Vagina (tissue), 2 donors: Measurements from ENCODE around the gene HSD17B8. TPM values are rescaled to one million over a fixed set of nuclear protein-coding genes. Genes with fewer than 3 reads are reported as not detected.
"Not testable (repeated sequence)": the region's sequence is repeated elsewhere in the genome, so short reads cannot be mapped to it uniquely, and the experiment has no call there.

ENCODE experiments used
- DNase-seq, 2 donors: peaks; one replicate each; pipeline ENCODE4 v3.0.0-alpha.2; 2017; ENCODE audit errors: extremely low spot score in 2 of 2
- H3K27ac ChIP-seq: fragments of 200-600 bp; sonication (generic); one replicate; pipeline ENCODE4 v1.5.1; 2019
- H3K27me3 ChIP-seq: fragments of 200-600 bp; sonication (generic); one replicate; pipeline ENCODE4 v1.5.1; 2019
- H3K36me3 ChIP-seq, 2 donors: fragments of 200-600 bp; sonication (generic); one replicate each; pipeline ENCODE4 v1.5.1; 2017 to 2019
- H3K4me1 ChIP-seq: fragments of 200-600 bp; sonication (generic); one replicate; pipeline ENCODE4 v1.5.1; 2019
- H3K4me3 ChIP-seq, 2 donors: fragments of 200-600 bp; sonication (generic); 1 replicate in 1 of 2; 2 replicates in 1 of 2; pipeline ENCODE4 v1.5.1; 2016 to 2019
- H3K9me3 ChIP-seq: fragments of 200-600 bp; sonication (generic); one replicate; pipeline ENCODE4 v1.5.1; 2019
- CTCF ChIP-seq, 3 experiments: fragments of 450-650 bp in 2 of 3; fragments of 200-600 bp in 1 of 3; sonication (generic) in 1 of 3; IDR thresholded peaks; one replicate each; pipeline ENCODE4 v1.5.1; 2017 to 2019; ENCODE audit warnings: antibody characterized with exemption in 3 of 3, mild to moderate bottlenecking in 2 of 3, moderate library complexity in 2 of 3
- POLR2A ChIP-seq, 2 donors: fragments of 450-650 bp; IDR thresholded peaks; one replicate each; pipeline ENCODE4 v1.6.1; 2017; ENCODE audit warnings: antibody characterized with exemption in 2 of 2, mild to moderate bottlenecking in 2 of 2, moderate library complexity in 2 of 2
- POLR2AphosphoS5 ChIP-seq, 2 donors: sonication (generic); formaldehyde crosslinking; IDR thresholded peaks; one replicate each; pipeline ENCODE4 v1.9.0; 2017; ENCODE audit warnings: antibody characterized with exemption in 2 of 2, mild to moderate bottlenecking in 2 of 2, low read depth in 1 of 2; ENCODE audit not compliant: insufficient read depth in 1 of 2
- intact Hi-C: fragments of 100-400 bp; cut with DNase I; formaldehyde crosslinking; loops from one replicate; pipeline ENCODE4 v1.15.1; 2023
- total RNA-seq: library from RNA; depleted of rRNA; stranded (reverse); fragments of >200 nt; gene quantifications from one replicate; pipeline ENCODE4 v1.2.3, GENCODE V29; 2016

HSD17B8 gene
- total RNA-seq, 1 donor from 2014 or later = 17.7 TPM

- intact Hi-C loops = no loop called here
Measured at GRCh38 chr6:33217246-33217645, 12.8 kb downstream of the HSD17B8 start.

GRCh38 chr6:33217681-33218080 is 13.2 kb downstream of the HSD17B8 start:
- DNase-seq = no peak

More at GRCh38 chr6:33217246-33217645, 12.8 kb downstream of the HSD17B8 start:
- no peaks in the 10 kb centered on the region for H3K9me3 ChIP-seq
- no peak for DNase-seq
- TF ChIP-seq POLR2AphosphoS5 (IDR thresholded peaks at IDR 0.05; ENCODE audit: insufficient read depth in 1 of 2, low read depth in 1 of 2) = no peak
- no peak for TF ChIP-seq CTCF (IDR thresholded peaks at IDR 0.05)
- no peak for TF ChIP-seq POLR2A (IDR thresholded peaks at IDR 0.05)
- H3K27ac ChIP-seq = no peak overlapping the region
- peaks cover 10% of the 10 kb centered on the region for H3K4me1 ChIP-seq
- H3K27me3 ChIP-seq = no peaks in the 10 kb centered on the region
- no peaks in the 10 kb centered on the region for H3K36me3 ChIP-seq
- no peak overlapping the region for H3K4me3 ChIP-seq

GRCh38 chr6:33226503-33227120 is 22.2 kb downstream of the HSD17B8 start:
- DNase-seq, H3K4me1 ChIP-seq, H3K27me3 ChIP-seq, H3K4me3 ChIP-seq, H3K27ac ChIP-seq, H3K9me3 ChIP-seq, intact Hi-C loops, H3K36me3 ChIP-seq: not testable (repeated sequence)

More at GRCh38 chr6:33217681-33218080, 13.2 kb downstream of the HSD17B8 start:
- TF ChIP-seq POLR2A (IDR thresholded peaks at IDR 0.05) (no peak), CTCF (IDR thresholded peaks at IDR 0.05) (no peak), POLR2AphosphoS5 (IDR thresholded peaks at IDR 0.05; ENCODE audit: insufficient read depth in 1 of 2, low read depth in 1 of 2) (no peak)
- intact Hi-C loops = no loop called here
- H3K27ac ChIP-seq = no peak overlapping the region
- no peak overlapping the region for H3K4me3 ChIP-seq
- no peaks in the 10 kb centered on the region for H3K9me3 ChIP-seq
- H3K36me3 ChIP-seq = no peaks in the 10 kb centered on the region
- H3K27me3 ChIP-seq = no peaks in the 10 kb centered on the region
- H3K4me1 ChIP-seq = peaks cover 6% of the 10 kb centered on the region

- no peaks in the 10 kb centered on the region for H3K9me3 ChIP-seq
- no peak overlapping the region for H3K27ac ChIP-seq
- H3K4me1 ChIP-seq = no peaks in the 10 kb centered on the region
- no peak for TF ChIP-seq CTCF (IDR thresholded peaks at IDR 0.05)
- TF ChIP-seq POLR2A (IDR thresholded peaks at IDR 0.05) = no peak
- no peak for TF ChIP-seq POLR2AphosphoS5 (IDR thresholded peaks at IDR 0.05; ENCODE audit: insufficient read depth in 1 of 2, low read depth in 1 of 2)
- no peaks in the 10 kb centered on the region for H3K36me3 ChIP-seq
- DNase-seq = no peak
- intact Hi-C loops = no loop called here
- no peaks in the 10 kb centered on the region for H3K27me3 ChIP-seq
- no peak overlapping the region for H3K4me3 ChIP-seq
Measured at GRCh38 chr6:33235221-33235634, 30.8 kb downstream of the HSD17B8 start.

- no peaks in the 10 kb centered on the region for H3K4me1 ChIP-seq
- intact Hi-C loops = no loop called here
- H3K9me3 ChIP-seq = no peaks in the 10 kb centered on the region
- no peak for TF ChIP-seq CTCF (IDR thresholded peaks at IDR 0.05)
- TF ChIP-seq POLR2A (IDR thresholded peaks at IDR 0.05) = no peak
- no peak for TF ChIP-seq POLR2AphosphoS5 (IDR thresholded peaks at IDR 0.05; ENCODE audit: insufficient read depth in 1 of 2, low read depth in 1 of 2)
- H3K36me3 ChIP-seq = no peaks in the 10 kb centered on the region
- H3K4me3 ChIP-seq = no peak overlapping the region
- no peak overlapping the region for H3K27ac ChIP-seq
- no peak for DNase-seq
- no peaks in the 10 kb centered on the region for H3K27me3 ChIP-seq
Measured at GRCh38 chr6:33236328-33236727, 31.9 kb downstream of the HSD17B8 start.
